HepG2 (cell line): ENCODE results near the gene NFE2L2. TPM values are rescaled to one million over a fixed set of nuclear protein-coding genes. Genes with fewer than 3 reads are reported as not detected.

Experiments used
- ATAC-seq: fragments of 200-7000 bp; cut with Tn5 transposase; 3 replicates; pipeline ENCODE4 v1.9.1; 2020; ENCODE audit warnings: mild to moderate bottlenecking, moderate library complexity
- BruUV-seq: library from RNA; stranded (reverse); fragments of 400-500 nt; replicated peaks from 2 replicates; lab custom pipeline; 2021; lab: Mats Ljungman, UMichigan
- CTCF ChIA-PET: fragments of 300-600 bp; formaldehyde crosslinking; extraction: SDS; loops from one replicate; lab custom pipeline; 2021; ENCODE audit warnings: low total read pairs, inconsistent platforms, low intra/inter-chr PET ratio; lab: Yijun Ruan, JAX
- POLR2A ChIA-PET: fragments of 350-600 bp; sonication (Branson Sonifier 250); formaldehyde crosslinking; loops from one replicate; lab custom pipeline; 2020; ENCODE audit warnings: antibody characterized with exemption, inconsistent platforms; lab: Yijun Ruan, JAX
- DNase-seq: peaks from one replicate; pipeline ENCODE4 v3.0.0-alpha.2; 2015; ENCODE audit warnings: low spot score
- FAIRE-seq: peaks from 3 replicates; lab custom pipeline; 2011; peaks lifted over from hg19 to GRCh38; lab: Jason Lieb, UNC
- H2AFZ ChIP-seq: one replicate; pipeline ENCODE4 v1.6.1; 2011; ENCODE audit warnings: low read length, inconsistent platforms
- H3K27ac ChIP-seq: fragments of 300-600 bp; 3 replicates; pipeline ENCODE4 v1.8.0; 2011; ENCODE audit warnings: mixed run types, mild to moderate bottlenecking, mixed read lengths, low read length, inconsistent platforms; ENCODE audit not compliant: insufficient read depth; ENCODE audit errors: extremely low read length
- H3K27me3 ChIP-seq, 2 experiments: fragments of 200-600 bp in 1 of 2; 2 replicates in 1 of 2; 3 replicates in 1 of 2; pipeline versions ENCODE4 v1.6.0 to v1.8.0; 2011; ENCODE audit warnings: low read length in 2 of 2, mild to moderate bottlenecking in 2 of 2, moderate library complexity in 2 of 2, inconsistent platforms in 1 of 2; ENCODE audit not compliant: insufficient read depth in 2 of 2, control insufficient read depth in 1 of 2
- H3K36me3 ChIP-seq, 2 experiments: fragments of 200-600 bp in 1 of 2; replicated peaks in 1 of 2; 2 replicates in 1 of 2; 3 replicates in 1 of 2; pipeline versions ENCODE4 v1.5.1 to v1.8.0; 2011; ENCODE audit warnings: low read length in 2 of 2, inconsistent platforms in 1 of 2; ENCODE audit not compliant: insufficient read depth in 2 of 2, control insufficient read depth in 1 of 2
- H3K4me1 ChIP-seq: 2 replicates; pipeline ENCODE4 v1.5.1; 2012; ENCODE audit warnings: low read length, inconsistent platforms; ENCODE audit not compliant: insufficient read depth
- H3K4me2 ChIP-seq: 2 replicates; pipeline ENCODE4 v1.6.0; 2011; ENCODE audit warnings: low read depth, low read length, inconsistent platforms
- H3K4me3 ChIP-seq, 3 experiments: fragments of 200-600 bp in 1 of 3; sonication (generic), shearing (Covaris generic) in 1 of 3; replicated peaks in 1 of 3; 2 replicates each; pipeline ENCODE4 v1.5.1; 2011 to 2016; ENCODE audit warnings: low read length in 3 of 3, inconsistent platforms in 2 of 3, low read depth in 2 of 3, mild to moderate bottlenecking in 2 of 3, control low read depth in 1 of 3, mixed read lengths in 1 of 3; ENCODE audit not compliant: insufficient read depth in 1 of 3
- H3K79me2 ChIP-seq: one replicate; pipeline ENCODE4 v1.6.1; 2011; ENCODE audit warnings: low read length, inconsistent platforms; ENCODE audit not compliant: insufficient read depth
- H3K9ac ChIP-seq: 2 replicates; pipeline ENCODE4 v1.6.0; 2011; ENCODE audit warnings: mild to moderate bottlenecking, low read depth, low read length, inconsistent platforms; ENCODE audit not compliant: insufficient read depth
- H3K9me3 ChIP-seq: 2 replicates; pipeline ENCODE4 v1.5.1; 2012; ENCODE audit warnings: mild to moderate bottlenecking, low read length
- H4K20me1 ChIP-seq: 2 replicates; pipeline ENCODE4 v1.6.0; 2011; ENCODE audit warnings: inconsistent platforms, mild to moderate bottlenecking, low read length, moderate library complexity; ENCODE audit not compliant: insufficient read depth
- FOXO4 ChIP-seq: sonication (generic); formaldehyde crosslinking; conservative IDR thresholded peaks from 2 replicates; pipeline ENCODE4 v1.8.1; 2023; ENCODE audit warnings: missing genetic modification reagents
- HNRNPH1 ChIP-seq: fragments of 200-400 bp; formaldehyde crosslinking; optimal IDR thresholded peaks from 2 replicates; pipeline ENCODE3; 2017; ENCODE audit warnings: mild to moderate bottlenecking, low read depth, low read length
- NPAS2 ChIP-seq: sonication (generic); formaldehyde crosslinking; IDR thresholded peaks from 2 replicates; pipeline ENCODE4 v1.8.0; 2022; ENCODE audit warnings: mild to moderate bottlenecking, missing genetic modification reagents, borderline replicate concordance
- RNF219 ChIP-seq: sonication (generic); formaldehyde crosslinking; IDR thresholded peaks from 2 replicates; pipeline ENCODE4 v1.5.0; 2020; ENCODE audit warnings: mild to moderate bottlenecking, missing genetic modification reagents
- ZNF580 ChIP-seq: IDR thresholded peaks from 2 replicates; pipeline ENCODE4 v1.6.1; 2016; ENCODE audit warnings: low read depth, borderline replicate concordance
- ZNF761 ChIP-seq: sonication (generic); formaldehyde crosslinking; conservative IDR thresholded peaks from 2 replicates; pipeline ENCODE4 v1.4.0; 2020; ENCODE audit warnings: mild to moderate bottlenecking, missing genetic modification reagents
- WGBS: methylation state at CpG from one replicate; pipeline ENCODE4 v1.1.6; 2017; ENCODE audit warnings: low lambda C conversion rate; 5-methylcytosine and 5-hydroxymethylcytosine counted together
- in situ Hi-C: cut with HindIII; loops from 2 replicates; pipeline ENCODE4 v1.10.0; 2017; ENCODE audit warnings: low pct_unique_long_range_greater_than_20kb; ENCODE audit not compliant: extremely low pct_ligation_motif_present
- intact Hi-C: fragments of 100-400 bp; cut with micrococcal nuclease; formaldehyde crosslinking; loops from one replicate; pipeline ENCODE4 v1.10.0; 2022; ENCODE audit not compliant: unreplicated experiment
- polyA plus RNA-seq, 8 experiments: library from polyadenylated mRNA; depleted of rRNA in 3 of 8; stranded (reverse) in 7 of 8; unstranded in 1 of 8; fragments of >200 nt; fragmentation: Illumina TruSeq in 4 of 8; extraction: Trizol in 4 of 8; gene quantifications; 2 replicates each; pipeline versions ENCODE4 v1.2.1 to v1.2.3, GENCODE V29; 2011 to 2016; ENCODE audit warnings: low read depth in 4 of 8, missing spikeins in 1 of 8, mixed read lengths in 1 of 8; ENCODE audit not compliant: insufficient read depth in 1 of 8
- total RNA-seq, 5 experiments: library from RNA; depleted of rRNA; stranded (reverse); fragments of >200 nt; fragmentation: Illumina TruSeq; extraction: Trizol; gene quantifications; 2 replicates each; pipeline ENCODE4 v1.2.3, GENCODE V29; 2016; ENCODE audit warnings: low read depth in 1 of 5

The NFE2L2 gene
- total and polyA plus RNA-seq, 2 of the 13 experiments (the other 11 are each of a cell fraction or from before 2014, with no cell fraction given), result 84.6 to 215 TPM

GRCh38 chr2:177281400-177282180 is 17.1 kb upstream of the NFE2L2 start:
- no TSS peak for BruUV-seq
- Histone ChIP-seq H3K79me2 (no peaks in the 10 kb centered on the region), H3K36me3 (no peaks in the 10 kb centered on the region), H3K9ac (no peak overlapping the region), H3K4me3 (no peak overlapping the region), H3K27ac (no peak overlapping the region), H3K4me1 (peaks cover 37% of the 10 kb centered on the region), H4K20me1 (no peaks in the 10 kb centered on the region), H3K9me3 (no peaks in the 10 kb centered on the region), H3K27me3 (no peaks in the 10 kb centered on the region), H3K4me2 (no peak overlapping the region), H2AFZ (no peak overlapping the region)
- 0 out of 2 replicates have a peak, but pooled peaks have one; percentile 63 for TF ChIP-seq FOXO4 (CRISPR knock-in tag)
- TF ChIP-seq NPAS2, result no peak
- intact Hi-C loops, result no loop called here
- DNase-seq (no peak), FAIRE-seq (no peak), ATAC-seq (peak; percentile 26)
- POLR2A ChIA-PET, result interaction anchor here (1.4 to 5.8 kb wide), 2 partner anchors 17 to 21 kb away, joined by 3 to 33 read pairs; partner anchors contain the start of gene NFE2L2
- WGBS, result over 99% methylated on average over 6 of the region's 6 CpGs
- CTCF ChIA-PET, result no interaction called here
- in situ Hi-C loops, result no loop called here

- intact Hi-C loops (no loop called here), in situ Hi-C loops (no loop called here)
- ATAC-seq, result no peak
- Histone ChIP-seq H3K79me2 (no peaks in the 10 kb centered on the region), H3K27me3 (no peaks in the 10 kb centered on the region), H3K9ac (no peak overlapping the region), H3K4me2 (no peak overlapping the region), H3K27ac (no peak overlapping the region), H4K20me1 (no peaks in the 10 kb centered on the region), H2AFZ (no peak overlapping the region), H3K4me1 (peaks cover 28% of the 10 kb centered on the region), H3K9me3 (no peaks in the 10 kb centered on the region), H3K4me3 (no peak overlapping the region), H3K36me3 (no peaks in the 10 kb centered on the region)
- no peak for DNase-seq
- ChIA-PET CTCF (no interaction called here), POLR2A (interaction anchor here (5.8 kb wide), 1 partner anchor 15 kb away, joined by 33 read pairs; the partner anchor contains the start of gene NFE2L2)
- FAIRE-seq, result no peak
- TF ChIP-seq ZNF580 (CRISPR knock-in tag) (no peak), ZNF761 (CRISPR knock-in tag) (no peak), RNF219 (CRISPR knock-in tag) (no peak), HNRNPH1 (no peak), NPAS2 (no peak)
- BruUV-seq, result no TSS peak
- WGBS, result 93% methylated on average over 2 of the region's 2 CpGs
Observed at GRCh38 chr2:177279847-177280246, 15.3 kb upstream of the NFE2L2 start.
